Kidney epithelial cell (primary cell): Measurements from ENCODE around the gene CLEC18A. TPM values are rescaled to one million over a fixed set of nuclear protein-coding genes. Genes with fewer than 3 reads are reported as not detected.

ENCODE experiments used
- DNase-seq: peaks from one replicate; pipeline ENCODE4 v3.0.0-alpha.2; 2010; ENCODE audit warnings: low read depth
- H3K27me3 ChIP-seq: 2 replicates; pipeline ENCODE4 v1.6.0; 2011; ENCODE audit warnings: low read length; ENCODE audit not compliant: control insufficient read depth, insufficient read depth
- H3K36me3 ChIP-seq: 2 replicates; pipeline ENCODE4 v1.5.1; 2011; ENCODE audit warnings: low read length; ENCODE audit not compliant: control insufficient read depth, insufficient read depth
- H3K4me3 ChIP-seq: 2 replicates; pipeline ENCODE4 v1.5.1; 2011; ENCODE audit warnings: low read depth, mild to moderate bottlenecking, control low read depth, low read length
- total RNA-seq: library from RNA; depleted of rRNA; stranded (reverse); fragments of >200 nt; gene quantifications from 2 replicates; pipeline ENCODE4 v1.2.3, GENCODE V29; 2015
- TF ChIP-seq, protein P1 (sequence below): IDR thresholded peaks from 2 replicates; pipeline ENCODE4 v1.5.1; 2011; ENCODE audit warnings: mild to moderate bottlenecking, moderate library complexity, low read length, control low read depth, inconsistent platforms; ENCODE audit not compliant: insufficient read depth, poor library complexity, severe bottlenecking

The CLEC18A gene
- total RNA-seq, 1 donor from 2014 or later = 18.9 TPM

DNA sequence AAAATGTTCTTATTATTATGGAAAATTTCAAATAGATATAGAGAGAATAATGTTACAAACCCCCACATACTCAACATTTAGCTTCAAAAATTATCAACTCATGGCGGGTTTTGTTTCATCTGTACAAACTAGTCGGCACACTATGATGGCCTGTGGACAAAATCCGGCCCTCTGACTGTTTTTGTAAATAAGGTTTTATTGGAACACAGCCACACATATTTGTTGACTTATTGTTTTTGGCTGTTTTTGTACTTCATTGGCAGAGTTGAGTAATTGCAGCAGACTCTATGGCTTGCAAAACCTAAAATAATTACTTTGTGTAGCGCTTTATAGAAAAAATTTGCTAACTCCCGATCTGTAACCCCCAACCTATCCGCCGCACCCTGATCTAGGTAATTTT, 41.4 kb upstream of the CLEC18A start:
- no peak overlapping the region for H3K4me3 ChIP-seq
- DNase-seq = no peak
- TF ChIP-seq, protein P1, sequence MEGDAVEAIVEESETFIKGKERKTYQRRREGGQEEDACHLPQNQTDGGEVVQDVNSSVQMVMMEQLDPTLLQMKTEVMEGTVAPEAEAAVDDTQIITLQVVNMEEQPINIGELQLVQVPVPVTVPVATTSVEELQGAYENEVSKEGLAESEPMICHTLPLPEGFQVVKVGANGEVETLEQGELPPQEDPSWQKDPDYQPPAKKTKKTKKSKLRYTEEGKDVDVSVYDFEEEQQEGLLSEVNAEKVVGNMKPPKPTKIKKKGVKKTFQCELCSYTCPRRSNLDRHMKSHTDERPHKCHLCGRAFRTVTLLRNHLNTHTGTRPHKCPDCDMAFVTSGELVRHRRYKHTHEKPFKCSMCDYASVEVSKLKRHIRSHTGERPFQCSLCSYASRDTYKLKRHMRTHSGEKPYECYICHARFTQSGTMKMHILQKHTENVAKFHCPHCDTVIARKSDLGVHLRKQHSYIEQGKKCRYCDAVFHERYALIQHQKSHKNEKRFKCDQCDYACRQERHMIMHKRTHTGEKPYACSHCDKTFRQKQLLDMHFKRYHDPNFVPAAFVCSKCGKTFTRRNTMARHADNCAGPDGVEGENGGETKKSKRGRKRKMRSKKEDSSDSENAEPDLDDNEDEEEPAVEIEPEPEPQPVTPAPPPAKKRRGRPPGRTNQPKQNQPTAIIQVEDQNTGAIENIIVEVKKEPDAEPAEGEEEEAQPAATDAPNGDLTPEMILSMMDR = no peak
- H3K36me3 ChIP-seq = peaks cover 1% of the 10 kb centered on the region
- H3K27me3 ChIP-seq = no peaks in the 10 kb centered on the region

DNA sequence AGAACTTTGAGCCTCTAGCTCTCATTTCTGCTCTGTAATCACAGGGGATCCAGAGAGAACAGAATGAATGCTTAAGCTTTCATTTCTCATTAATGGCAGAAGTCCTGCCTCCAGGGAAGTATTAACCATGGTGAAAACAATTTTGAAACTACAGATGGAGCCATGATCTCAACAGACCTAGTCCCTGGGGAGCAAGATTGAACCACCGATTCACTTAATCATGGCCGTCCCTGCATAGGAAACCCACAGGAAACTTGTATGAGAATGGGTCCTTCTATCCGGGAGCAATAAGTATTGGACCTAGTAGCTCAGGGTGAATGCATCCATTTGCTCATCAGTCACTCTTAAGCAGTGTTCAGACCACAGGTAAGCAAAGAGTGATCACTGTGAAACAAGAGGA, 40.2 kb upstream of the CLEC18A start:
- no peaks in the 10 kb centered on the region for H3K27me3 ChIP-seq
- TF ChIP-seq, protein P1 = no peak
- peaks cover 1% of the 10 kb centered on the region for H3K36me3 ChIP-seq
- no peak overlapping the region for H3K4me3 ChIP-seq
- DNase-seq = no peak

DNA sequence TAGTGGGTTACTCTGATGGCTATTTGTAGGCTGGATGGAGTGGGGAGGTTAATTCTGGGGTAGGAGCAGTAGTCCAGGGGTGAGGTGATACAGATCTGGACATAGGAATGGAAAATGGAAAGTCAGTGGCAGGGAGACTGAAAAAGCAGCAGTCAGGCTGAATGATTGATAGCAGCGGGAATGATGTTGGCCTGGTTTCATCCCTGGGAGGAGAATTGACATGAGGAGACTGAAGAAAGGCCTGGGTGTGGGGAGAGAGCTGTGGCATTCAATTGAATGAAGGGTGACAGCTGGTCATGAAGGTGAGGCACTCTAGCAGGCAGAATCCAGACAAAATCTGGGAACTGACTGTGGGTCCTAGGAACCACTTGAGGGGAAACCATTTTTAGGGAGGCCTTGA, 34.7 kb upstream of the CLEC18A start:
- TF ChIP-seq, protein P1 = no peak
- Histone ChIP-seq H3K27me3 (no peaks in the 10 kb centered on the region), H3K4me3 (no peak overlapping the region), H3K36me3 (no peaks in the 10 kb centered on the region)
- DNase-seq = no peak

DNA sequence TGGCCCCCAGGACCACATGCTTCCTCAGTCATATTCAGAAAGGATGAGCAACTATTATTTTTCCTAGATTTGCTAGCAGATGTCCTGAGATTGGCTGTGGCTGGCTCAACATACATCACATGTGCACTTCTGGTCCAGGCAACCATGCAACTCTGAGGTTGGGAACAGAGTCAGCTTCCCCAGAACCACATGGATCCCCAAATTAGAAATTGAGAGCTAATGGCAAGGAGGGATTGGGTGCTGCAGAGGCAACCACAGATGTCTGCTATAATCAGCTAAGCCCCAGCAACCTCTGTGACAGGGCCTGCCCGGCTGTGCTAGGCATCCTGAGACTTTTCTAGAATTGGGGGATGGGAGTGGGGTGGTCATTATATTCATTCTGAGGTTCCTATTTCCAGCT, 33.8 kb upstream of the CLEC18A start:
- TF ChIP-seq, protein P1 = no peak
- DNase-seq = no peak
- H3K4me3 ChIP-seq = no peak overlapping the region
- no peaks in the 10 kb centered on the region for H3K27me3 ChIP-seq
- H3K36me3 ChIP-seq = no peaks in the 10 kb centered on the region

DNA sequence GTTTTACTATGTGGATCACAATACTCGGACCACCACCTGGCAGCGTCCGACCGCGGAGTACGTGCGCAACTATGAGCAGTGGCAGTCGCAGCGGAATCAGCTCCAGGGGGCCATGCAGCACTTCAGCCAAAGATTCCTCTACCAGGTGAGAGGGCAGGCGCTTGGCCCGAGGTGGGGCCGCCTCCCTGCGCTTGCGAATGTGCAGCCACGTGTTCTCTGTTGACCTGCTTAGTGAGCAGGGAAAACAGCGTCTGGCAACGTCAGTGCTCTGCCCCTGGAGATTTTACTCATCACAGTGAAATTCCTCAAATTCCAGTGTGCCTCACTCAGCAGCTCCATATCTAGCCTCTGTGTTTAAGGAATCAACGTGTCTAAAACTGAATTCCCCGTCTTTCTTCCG, 33.4 kb upstream of the CLEC18A start:
- Histone ChIP-seq H3K36me3 (no peaks in the 10 kb centered on the region), H3K27me3 (no peaks in the 10 kb centered on the region), H3K4me3 (peak overlapping the region; percentile 15)
- TF ChIP-seq, protein P1 = no peak
- peak; percentile 90 for DNase-seq

DNA sequence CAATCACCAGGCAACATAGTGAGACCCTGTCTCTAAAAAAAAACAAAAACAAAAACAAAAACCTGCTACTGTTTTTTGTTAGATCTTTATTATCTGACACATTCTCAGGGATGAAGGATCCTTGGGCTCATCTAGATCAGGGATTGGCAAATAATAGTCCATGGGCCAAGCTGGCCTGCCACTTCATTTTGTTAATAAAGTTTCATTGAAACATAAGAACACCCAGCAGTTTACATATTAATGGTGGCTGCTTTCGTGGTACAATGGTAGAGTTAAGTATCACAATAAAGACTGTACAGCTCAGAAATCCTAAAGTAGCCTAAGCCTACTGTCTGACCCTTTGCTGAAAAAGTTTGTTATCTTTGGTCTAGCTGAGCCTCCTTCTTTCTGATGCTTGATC, 32.9 kb upstream of the CLEC18A start:
- TF ChIP-seq, protein P1 = no peak
- Histone ChIP-seq H3K27me3 (no peaks in the 10 kb centered on the region), H3K4me3 (peak overlapping the region; percentile 15), H3K36me3 (no peaks in the 10 kb centered on the region)
- DNase-seq = no peak
